ELR (cell line): ENCODE results near the gene ZSWIM8.

Source experiments
- DNase-seq: peaks from one replicate; pipeline ENCODE4 v3.0.0-alpha.2; 2015; ENCODE audit warnings: low read depth

The ZSWIM8 gene

DNA sequence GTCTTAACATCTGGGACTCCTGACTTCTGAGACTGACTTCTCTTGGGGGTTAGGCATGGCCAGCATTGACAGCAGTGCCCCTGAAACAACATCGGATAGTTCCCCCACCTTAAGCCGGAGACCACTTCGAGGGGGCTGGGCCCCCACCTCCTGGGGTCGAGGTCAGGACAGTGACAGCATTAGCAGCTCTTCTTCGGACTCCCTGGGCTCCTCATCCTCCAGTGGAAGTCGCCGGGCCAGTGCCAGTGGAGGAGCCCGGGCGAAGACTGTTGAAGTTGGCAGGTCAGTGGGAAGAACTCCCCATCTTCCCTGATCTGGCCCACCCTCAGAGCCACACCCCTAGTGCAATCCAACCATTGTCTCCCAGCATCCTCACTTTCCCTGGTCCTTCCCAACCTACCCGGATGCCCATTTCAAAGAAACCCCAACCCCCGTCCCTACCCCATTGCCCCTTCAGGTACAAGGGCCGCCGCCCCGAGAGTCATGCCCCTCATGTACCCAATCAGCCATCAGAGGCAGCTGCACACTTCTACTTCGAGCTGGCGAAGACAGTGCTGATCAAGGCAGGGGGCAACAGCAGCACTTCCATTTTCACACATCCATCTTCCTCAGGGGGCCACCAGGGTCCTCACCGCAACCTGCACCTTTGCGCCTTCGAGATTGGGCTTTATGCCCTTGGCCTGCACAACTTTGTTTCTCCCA, 12.1 kb downstream of the ZSWIM8 start:
- no peak for DNase-seq

DNA sequence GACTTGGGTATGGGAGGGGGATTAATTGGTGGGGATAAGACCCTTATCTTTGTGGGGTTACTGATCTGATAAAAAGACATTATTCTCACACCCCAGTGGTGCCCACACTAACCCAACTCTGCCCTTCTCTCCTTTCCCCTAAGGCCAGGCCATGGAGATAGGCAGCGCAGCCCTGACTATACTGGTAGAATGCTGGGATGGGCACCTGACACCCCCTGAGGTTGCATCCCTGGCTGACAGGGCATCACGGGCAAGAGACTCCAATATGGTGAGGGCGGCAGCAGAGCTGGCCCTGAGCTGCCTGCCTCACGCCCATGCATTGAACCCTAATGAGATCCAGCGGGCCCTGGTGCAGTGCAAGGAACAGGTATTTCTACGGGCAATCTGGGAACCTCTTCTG, 12.7 kb downstream of the ZSWIM8 start:
- no peak for DNase-seq

DNA sequence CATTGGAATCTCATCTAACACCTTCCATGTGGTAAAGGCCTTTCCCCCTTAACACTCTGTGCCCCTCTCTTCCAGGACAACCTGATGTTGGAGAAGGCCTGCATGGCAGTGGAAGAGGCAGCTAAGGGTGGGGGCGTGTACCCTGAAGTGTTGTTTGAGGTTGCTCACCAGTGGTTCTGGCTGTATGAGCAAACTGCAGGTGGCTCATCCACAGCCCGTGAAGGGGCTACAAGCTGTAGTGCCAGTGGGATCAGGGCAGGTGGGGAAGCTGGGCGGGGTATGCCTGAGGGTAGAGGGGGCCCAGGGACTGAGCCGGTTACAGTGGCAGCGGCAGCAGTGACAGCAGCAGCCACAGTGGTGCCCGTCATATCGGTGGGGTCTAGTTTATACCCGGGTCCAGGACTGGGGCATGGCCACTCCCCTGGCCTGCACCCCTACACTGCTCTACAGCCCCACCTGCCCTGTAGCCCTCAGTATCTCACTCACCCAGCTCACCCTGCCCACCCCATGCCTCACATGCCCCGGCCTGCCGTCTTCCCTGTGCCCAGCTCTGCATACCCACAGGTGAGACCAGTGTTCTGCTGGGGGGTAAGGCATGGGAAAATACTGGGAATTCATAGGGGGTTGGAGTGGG, 13.6 kb downstream of the ZSWIM8 start:
- no peak for DNase-seq

DNA sequence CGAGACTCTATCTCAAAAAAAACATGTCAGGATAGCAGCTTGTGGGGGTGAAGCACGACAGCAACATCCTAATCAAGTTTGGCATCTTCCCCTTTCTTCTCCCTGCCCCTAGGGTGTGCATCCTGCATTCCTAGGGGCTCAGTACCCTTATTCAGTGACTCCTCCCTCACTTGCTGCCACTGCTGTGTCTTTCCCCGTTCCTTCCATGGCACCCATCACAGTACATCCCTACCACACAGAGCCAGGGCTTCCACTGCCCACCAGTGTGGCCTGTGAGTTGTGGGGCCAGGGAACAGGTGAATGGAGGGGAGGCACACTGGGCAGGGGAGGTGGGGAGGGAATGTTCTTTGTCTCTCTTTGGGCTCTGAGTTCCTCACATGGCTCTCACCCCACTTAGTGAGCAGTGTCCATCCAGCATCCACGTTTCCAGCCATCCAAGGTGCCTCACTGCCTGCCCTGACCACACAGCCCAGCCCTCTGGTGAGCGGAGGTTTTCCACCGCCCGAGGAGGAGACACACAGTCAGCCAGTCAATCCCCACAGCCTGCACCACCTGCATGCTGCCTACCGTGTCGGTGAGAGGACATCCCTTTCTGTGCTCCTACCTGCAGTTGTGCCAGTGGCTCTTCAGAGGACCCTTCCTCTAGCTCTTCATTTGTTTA, 14.6 kb downstream of the ZSWIM8 start:
- no peak for DNase-seq

DNA sequence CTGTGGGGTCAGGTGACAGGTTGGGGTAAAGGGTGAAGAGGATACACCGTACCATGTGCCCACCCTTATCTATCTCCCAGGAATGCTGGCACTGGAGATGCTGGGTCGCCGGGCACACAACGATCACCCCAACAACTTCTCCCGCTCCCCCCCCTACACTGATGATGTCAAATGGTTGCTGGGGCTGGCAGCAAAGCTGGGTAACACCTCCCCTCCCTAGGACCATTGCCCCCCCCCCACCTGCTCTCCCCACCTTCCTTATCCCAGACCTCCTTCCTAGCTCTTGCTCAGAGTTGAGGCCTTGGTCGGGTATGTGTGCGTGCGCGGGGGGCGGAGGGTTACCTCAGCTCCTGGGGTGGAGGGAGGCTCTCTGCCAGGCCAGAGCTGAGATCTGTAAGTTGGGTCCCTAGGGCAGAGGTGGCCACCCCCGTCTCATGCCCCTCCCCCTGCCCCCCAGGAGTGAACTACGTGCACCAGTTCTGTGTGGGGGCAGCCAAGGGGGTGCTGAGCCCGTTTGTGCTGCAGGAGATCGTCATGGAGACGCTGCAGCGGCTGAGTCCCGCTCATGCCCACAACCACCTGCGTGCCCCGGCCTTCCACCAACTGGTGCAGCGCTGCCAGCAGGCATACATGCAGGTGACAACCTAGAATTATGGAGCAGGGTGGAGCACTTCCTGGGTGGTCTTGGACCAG, 15.3 kb downstream of the ZSWIM8 start:
- DNase-seq: no peak

DNA sequence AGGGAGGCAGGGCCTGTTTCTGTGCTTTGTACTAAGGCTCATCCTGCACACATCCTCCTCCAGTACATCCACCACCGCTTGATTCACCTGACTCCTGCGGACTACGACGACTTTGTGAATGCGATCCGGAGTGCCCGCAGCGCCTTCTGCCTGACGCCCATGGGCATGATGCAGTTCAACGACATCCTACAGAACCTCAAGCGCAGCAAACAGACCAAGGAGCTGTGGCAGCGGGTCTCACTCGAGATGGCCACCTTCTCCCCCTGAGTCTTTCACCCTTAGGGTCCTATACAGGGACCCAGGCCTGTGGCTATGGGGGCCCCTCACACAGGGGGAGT, 15.8 kb downstream of the ZSWIM8 start:
- DNase-seq: no peak

DNA sequence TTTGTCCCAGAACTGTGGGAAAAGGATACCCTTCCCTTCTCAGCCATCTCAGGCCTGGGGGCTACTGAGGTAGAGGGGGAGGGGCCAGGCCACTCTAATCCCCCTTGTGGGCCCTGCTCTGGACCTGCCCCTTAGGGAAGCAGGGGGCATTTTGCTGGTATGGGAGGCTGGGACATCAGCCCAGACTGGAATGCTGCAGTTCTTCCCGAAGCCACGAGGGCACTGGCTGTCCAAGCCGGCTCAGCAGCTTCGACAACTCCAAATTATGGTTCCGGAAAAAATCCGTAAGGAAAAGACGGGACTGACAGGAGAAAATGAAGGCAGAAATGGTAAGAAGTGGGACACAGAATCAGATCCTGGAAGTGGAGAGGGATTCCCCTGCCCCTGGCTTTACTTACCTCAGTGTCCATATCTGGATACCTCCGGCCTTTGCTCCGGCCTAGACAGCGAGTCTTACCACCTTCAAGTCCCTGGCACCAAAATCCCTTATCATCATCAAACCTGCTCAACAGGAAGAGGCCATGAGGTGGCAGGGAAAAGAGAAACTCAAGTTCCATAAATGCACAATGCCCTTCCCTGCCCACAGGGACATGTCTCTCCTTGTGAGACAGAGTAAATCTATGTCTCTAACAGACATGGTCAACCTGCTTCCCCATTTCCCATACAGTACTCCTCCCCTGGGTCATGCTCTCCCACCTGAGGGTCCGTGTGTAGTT, 17.0 kb downstream of the ZSWIM8 start:
- no peak for DNase-seq

DNA sequence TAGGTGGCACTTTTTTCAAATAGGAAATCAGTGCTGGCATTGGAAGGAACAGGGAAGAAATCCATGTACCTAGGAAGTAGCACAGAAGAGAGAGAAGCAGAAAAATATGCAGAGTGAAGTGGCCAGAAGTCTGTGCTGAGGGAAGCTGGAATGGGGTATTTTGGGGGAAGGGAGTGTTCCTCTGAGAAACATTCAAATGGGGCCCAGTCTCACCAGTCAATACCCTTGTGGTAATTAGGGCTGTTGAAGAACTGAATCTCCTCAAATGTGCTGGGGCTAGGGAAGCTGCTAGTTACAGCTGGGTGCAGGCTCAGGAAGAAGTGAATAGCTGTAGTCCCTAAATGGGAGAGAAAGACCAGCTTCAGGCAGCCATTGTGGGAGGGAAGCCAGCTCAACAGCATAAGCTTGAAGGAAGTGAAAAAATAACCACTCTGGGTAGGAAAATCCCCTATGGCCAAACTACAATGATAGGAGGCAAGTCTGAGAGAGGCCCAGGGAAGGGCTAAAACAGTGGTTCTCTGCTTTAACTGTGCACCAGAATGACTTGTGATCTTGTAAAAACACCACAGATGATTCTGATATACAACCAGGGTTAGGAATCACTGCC, 18.4 kb downstream of the ZSWIM8 start:
- no peak for DNase-seq

DNA sequence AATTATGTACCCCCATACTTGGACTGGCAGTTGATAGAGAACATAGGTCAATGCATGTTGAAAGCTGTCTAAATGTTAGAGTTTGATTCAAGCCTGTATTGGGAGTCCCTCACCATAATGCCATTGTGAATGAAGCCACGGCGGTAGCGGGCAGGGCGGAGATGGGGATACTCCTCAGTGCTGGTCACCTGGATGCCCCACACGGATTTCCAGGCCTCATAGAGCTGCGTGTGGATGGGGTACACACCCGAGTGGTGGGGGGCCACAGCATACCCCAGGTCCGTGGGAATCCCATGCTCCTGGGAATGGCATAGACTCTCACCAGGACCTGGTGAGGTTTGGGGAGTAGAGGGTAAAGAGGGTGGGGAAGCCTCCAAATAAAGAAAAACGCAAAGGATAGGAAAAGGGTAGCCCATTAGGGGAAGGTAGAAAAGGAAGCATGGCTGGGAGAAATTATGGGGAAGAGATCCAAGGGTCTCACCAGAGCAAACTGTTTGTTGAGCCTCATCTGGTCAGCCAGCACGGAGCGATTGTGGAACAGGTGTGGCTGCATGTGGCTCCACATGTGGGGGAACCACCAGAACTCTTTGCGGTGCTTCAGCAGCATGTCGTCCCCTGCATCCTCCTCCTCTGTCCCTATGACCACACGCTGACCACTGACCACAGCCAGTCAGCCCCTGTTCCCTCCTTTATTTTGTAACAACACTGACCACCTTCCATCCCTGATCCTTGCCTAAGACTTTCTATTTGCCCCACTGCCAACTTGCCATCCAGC, 21.0 kb downstream of the ZSWIM8 start:
- no peak for DNase-seq

DNA sequence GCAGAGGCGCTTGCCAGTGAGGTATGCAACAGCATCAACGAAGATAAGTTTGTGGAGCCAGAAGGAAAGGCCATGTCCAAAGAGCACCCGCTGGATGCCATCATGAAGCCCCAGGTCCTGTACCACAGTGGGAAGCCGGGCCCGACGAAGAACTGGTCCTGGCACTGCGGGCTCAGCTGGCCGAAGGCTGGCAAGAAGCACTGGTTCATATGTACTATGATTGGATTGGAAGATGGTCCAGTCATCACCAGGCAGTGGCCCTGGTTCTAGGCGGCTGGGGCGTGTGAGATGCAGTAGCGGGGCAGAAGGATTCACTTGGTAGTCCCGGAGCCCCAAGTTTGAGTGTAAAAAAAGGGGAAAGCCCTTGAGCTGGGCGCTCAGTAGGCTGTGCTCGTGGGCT, 22.1 kb downstream of the ZSWIM8 start:
- DNase-seq: no peak

DNA sequence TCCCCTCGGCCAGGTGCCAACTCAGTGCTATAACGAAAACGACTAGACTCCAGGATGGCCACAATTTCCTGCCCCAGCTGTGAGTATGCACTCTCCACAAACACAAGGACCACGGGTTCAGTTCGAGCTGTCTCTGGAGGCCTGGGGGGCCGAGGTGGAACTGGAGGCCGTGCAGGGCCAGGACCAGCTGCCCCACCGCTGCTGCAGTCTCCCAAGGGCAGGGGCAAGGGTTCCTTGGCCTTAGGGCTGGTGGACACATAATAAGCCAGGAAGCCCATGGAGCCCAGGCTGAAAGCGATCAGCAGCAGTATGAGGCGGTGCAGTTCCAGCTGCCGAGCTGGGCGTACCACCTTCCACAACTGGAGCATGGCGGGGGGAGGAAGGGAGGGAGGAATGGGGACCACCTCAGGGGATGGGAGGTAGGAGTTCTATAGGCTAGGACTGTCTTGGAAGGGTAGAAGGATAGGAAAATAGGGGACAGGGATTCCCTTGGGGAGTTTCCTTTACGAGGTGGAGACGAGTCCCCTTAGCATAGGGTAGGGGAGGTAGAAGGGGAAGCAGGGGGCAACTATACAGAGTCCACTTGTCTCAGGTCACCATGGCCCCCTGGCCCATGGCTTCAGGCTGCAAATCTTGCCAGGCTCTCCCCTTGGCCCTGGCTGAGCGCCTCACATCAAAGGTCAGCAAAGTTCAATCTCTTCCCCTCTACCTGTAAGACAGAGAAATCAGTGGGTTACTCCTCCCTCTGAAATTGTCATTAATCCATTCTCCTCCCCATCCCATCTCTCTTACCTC, 22.8 kb downstream of the ZSWIM8 start:
- DNase-seq: no peak

DNA sequence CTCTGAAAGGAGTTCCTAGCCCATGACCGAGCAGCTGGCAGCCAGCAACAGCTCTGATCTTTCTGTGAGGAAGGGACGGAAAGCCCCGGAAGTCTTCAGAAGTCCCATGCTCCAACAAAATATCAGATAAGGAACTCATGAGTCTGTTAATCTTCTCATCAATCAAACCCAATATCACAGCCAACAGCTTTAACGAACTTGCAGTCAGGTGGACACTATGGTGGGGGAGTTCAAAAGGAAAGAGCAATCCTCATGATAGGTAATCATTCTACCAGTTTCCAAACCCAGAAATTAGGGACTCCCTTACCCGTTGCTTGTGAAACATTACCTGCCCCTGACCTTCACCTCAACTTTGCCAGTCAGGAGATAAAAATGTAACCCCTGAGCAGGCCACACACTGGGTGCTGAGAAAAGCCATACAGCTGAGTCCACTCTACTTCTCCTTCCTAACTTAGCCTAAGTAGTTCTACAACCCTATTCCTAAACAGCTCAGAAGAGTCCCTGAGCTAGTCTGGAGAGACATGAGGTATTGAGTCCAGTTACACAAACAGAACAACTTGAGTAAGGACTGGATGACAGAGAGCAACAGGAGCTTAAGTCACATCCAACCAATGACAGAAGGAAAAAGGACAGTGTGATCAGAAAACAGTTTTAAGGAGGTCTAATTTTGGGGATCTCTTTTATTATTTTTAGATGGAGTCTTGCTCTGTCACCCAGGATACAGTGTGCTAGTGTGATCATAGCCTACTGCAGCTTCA, 23.8 kb downstream of the ZSWIM8 start:
- DNase-seq: no peak

DNA sequence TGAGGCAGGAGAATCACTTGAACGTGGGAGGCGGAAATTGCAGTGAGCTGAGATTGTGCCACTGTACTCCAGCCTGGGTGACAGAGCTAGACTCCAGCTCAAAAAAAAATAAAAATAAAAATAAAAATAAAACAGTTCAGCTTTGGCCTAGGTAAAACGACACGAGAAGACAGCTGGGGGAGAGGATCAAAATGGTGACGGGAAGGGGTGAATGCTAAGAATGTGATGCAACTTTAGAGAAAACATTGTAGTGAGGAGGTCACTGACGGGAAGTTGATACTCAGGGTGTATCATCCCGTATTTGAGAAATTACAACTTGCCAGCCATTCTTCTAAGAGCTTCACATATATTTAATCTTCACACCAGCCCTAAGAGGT, 24.9 kb downstream of the ZSWIM8 start:
- DNase-seq: no peak

DNA sequence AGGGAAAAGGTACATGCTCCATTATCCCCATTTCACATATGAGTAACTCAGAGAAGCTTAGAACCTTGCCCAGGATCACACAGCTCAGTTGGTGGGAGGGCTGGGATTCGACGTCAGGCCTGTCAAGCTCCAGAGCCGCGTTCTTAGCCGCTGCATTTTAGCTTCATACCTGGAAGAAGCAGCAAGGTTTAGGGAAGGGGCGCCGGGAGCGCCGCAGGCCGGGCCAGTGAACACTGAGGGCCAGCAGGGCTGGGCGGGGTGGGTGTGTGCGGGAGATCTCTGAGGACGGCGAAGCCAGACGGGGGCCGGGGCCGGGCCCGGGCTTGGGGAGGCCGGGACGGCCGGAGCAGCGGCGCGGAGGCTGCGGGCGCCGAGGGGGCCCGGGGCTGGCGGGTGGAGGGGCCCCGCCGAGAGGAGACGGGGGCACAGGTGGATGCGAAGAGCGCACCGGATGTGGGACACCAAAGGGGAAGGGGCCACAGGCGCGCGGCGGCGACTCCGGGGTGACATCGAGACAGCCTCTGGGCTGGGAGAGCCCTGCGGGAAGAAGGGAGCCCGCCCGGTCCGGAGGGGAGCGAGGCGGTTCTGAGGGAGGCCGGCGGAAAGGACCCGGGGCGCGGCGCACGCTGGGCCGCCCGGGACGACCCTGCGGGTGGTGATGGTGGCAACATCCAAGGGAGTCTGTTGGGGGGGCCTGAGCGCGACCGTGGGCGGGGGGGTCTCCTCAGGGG, 25.5 kb downstream of the ZSWIM8 start:
- DNase-seq: peak; percentile 44

DNA sequence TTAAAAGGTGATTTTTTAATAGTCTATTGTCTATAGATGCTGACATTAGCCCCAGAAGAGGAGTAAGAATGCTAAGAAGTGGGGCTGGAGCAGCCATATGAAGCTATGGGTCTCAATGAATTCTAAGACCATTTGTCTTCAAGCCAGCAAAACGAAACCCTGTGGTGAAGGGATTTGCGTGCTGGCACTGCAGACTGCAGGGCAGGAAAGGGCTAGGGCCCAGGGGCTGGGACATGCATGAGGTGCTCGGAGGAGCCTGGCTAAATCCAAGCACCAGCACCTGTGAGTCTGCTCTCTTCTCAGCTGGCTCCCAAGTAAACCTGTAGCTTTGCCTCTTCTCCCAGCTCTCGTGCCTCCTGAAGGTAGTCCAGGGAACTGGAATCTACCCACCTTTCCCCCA, 27.3 kb downstream of the ZSWIM8 start:
- no peak for DNase-seq

DNA sequence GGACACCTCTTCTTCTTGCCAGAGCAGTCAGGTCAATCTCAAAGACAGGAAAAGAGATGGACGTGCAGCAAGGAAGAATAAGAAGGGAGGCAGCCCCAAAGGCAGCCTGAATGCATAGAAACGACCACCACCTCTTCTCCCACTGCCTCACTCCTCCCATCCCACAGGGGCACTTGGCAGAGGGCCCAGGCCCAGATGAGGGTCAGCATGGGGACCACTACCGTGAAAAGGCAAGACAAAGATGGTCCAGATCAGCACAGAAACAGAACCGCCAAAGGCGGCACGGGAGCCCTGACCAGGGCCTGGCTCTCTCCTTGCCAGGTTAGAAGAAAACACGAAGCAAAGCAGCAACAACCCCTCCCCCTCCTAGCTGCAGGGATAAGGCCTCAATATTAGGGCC, 27.9 kb downstream of the ZSWIM8 start:
- no peak for DNase-seq

DNA sequence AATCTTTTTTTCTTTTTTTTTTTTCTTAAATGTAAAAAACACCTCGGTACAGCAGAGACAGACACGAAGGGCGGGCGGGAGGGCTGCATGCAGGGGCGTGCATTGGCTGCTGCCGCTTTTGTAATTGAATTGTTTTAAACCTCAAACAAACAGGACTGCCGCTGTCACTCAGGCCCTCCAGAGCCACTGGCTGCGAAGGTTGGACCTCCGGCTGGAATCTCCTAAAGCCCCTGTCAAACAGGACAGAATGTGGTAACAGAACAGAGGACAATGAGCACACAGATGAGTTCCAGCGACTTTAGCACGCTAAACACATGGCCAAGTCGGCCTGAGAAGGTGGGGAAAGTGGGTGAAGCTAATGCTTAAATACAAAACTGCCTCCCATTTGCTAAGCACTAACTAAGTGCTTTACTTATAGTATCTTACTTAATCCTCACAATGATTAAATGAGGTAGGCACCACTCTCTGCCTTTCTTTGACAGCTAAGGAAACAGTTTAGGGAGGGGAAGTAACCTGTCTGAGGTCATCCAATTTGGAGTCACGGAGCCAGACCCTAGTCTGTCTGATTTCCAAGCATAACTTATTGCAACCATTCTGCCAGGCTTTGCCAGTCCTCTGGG, 29.0 kb downstream of the ZSWIM8 start:
- no peak for DNase-seq

DNA sequence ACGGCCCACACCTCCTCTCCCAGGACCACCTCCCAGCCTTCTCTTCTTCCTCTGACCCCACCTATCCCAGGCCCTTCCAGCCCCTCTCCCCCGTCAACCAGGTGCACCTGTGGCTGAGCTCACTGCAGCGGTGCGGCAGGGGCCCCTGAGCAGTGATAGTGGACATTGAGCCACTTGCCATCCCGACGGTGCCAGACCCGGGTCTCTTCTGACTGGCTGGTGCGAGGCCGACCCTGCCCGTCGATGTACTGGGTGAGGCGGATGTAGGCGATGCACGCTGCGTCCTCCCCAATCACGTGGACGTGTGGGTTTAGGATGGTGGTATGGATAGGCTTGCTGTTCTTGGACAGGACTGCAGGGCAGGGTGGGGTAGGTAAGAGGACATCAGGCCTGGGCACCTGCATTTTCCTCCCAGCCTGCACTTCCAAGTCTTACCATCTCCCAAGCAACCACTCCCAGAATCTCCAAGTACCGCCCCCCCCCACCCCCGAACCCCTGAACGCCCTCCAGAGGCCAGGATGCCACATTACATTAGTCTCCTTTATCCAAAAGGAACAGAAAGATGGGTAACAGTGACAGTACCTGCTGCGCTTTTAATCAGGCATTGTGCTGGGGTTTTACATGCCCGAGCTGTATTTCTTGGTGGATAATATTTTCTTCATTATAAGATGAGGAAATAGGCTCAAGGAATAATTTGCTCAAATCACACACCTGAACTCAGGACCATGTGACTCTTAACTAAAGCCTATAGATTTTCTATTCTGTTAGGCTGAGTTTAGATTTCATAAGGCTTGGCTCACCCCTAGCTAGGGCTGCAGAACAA, 29.7 kb downstream of the ZSWIM8 start:
- DNase-seq: peak; percentile 61
